ENCODE data around the gene AANAT. TPM values are rescaled to one million over a fixed set of nuclear protein-coding genes. Genes with fewer than 3 reads are reported as not detected.

The AANAT gene
- total RNA-seq, 4 donors from 2014 or later, result not detected

- intact Hi-C loops (cut with DNase I; ENCODE audit: low total_unique reads) (no loop called here), in situ Hi-C loops (cut with MboI; ENCODE audit: low pct_ligation_motif_present in 1 of 4, low pct_unique_long_range_greater_than_20kb in 1 of 4, low sequenced_read_pairs in 3 of 4) (no loop called here)
- H3K27ac ChIP-seq, result no peak overlapping the region
- 89 to 91% methylated on average over 5 to 8 of the region's 8 CpGs for WGBS, 2 donors (ENCODE audit: low coverage in 1 of 2)
- no peak for DNase-seq
- no peaks in the 10 kb centered on the region for H3K9me3 ChIP-seq
- no peaks in the 10 kb centered on the region for H3K36me3 ChIP-seq
- TF ChIP-seq CTCF (IDR thresholded peaks at IDR 0.05) (no peak), EP300 (IDR thresholded peaks at IDR 0.05; ENCODE audit: low read depth) (no peak), POLR2AphosphoS5 (IDR thresholded peaks at IDR 0.05) (no peak), POLR2A (IDR thresholded peaks at IDR 0.05) (no peak)
- peaks cover 0 to 11% (median 3%) of the 10 kb centered on the region in 4 donors for H3K4me1 ChIP-seq
- H3K4me3 ChIP-seq, result no peak overlapping the region
- H3K27me3 ChIP-seq, result no peaks in the 10 kb centered on the region
These were observed 24.8 kb upstream of the AANAT start for GRCh38 chr17:76442341-76443338.

- Histone ChIP-seq H3K36me3 (no peaks in the 10 kb centered on the region), H3K27ac (no peak overlapping the region), H3K4me1 (peaks cover 0 to 11% (median 3%) of the 10 kb centered on the region in 4 donors), H3K9me3 (no peaks in the 10 kb centered on the region), H3K4me3 (no peak overlapping the region), H3K27me3 (no peaks in the 10 kb centered on the region)
- no peak for DNase-seq
- intact Hi-C loops (cut with DNase I; ENCODE audit: low total_unique reads), result no loop called here
- no peak for TF ChIP-seq POLR2A (IDR thresholded peaks at IDR 0.05)
- in situ Hi-C loops (cut with MboI; ENCODE audit: low pct_ligation_motif_present in 1 of 4, low pct_unique_long_range_greater_than_20kb in 1 of 4, low sequenced_read_pairs in 3 of 4), result no loop called here
- 76% methylated on average over 9 of the region's 9 CpGs; no CpG with 5 or more reads in 1 of the 2 donors for WGBS, 2 donors (ENCODE audit: low coverage in 1 of 2)
These were observed 22.7 kb upstream of the AANAT start for GRCh38 chr17:76444518-76445311.

GRCh38 chr17:76445697-76446448 lies 21.5 kb upstream of the AANAT start:
- intact Hi-C loops (cut with DNase I; ENCODE audit: low total_unique reads), result no loop called here
- TF ChIP-seq CTCF (IDR thresholded peaks at IDR 0.05) (no peak), EP300 (IDR thresholded peaks at IDR 0.05; ENCODE audit: low read depth) (no peak), POLR2A (IDR thresholded peaks at IDR 0.05) (no peak), POLR2AphosphoS5 (IDR thresholded peaks at IDR 0.05) (no peak)
- in situ Hi-C loops (cut with MboI; ENCODE audit: low pct_ligation_motif_present in 1 of 4, low pct_unique_long_range_greater_than_20kb in 1 of 4, low sequenced_read_pairs in 3 of 4), result no loop called here
- Histone ChIP-seq H3K36me3 (no peaks in the 10 kb centered on the region), H3K9me3 (no peaks in the 10 kb centered on the region), H3K27ac (no peak overlapping the region), H3K4me3 (no peak overlapping the region), H3K27me3 (no peaks in the 10 kb centered on the region), H3K4me1 (peaks cover 0 to 12% (median 3%) of the 10 kb centered on the region in 4 donors)
- 70 to 88% methylated on average over 5 to 10 of the region's 10 CpGs for WGBS, 2 donors (ENCODE audit: low coverage in 1 of 2)
- no peak for DNase-seq

- Histone ChIP-seq H3K27ac (no peak overlapping the region), H3K9me3 (no peaks in the 10 kb centered on the region), H3K36me3 (no peaks in the 10 kb centered on the region), H3K4me1 (peaks cover 0 to 20% (median 5%) of the 10 kb centered on the region in 4 donors), H3K27me3 (no peaks in the 10 kb centered on the region), H3K4me3 (no peak overlapping the region)
- no peak for DNase-seq
- intact Hi-C loops (cut with DNase I; ENCODE audit: low total_unique reads), result no loop called here
- TF ChIP-seq POLR2A (IDR thresholded peaks at IDR 0.05) (no peak), EP300 (IDR thresholded peaks at IDR 0.05; ENCODE audit: low read depth) (no peak), CTCF (IDR thresholded peaks at IDR 0.05) (no peak), POLR2AphosphoS5 (IDR thresholded peaks at IDR 0.05) (no peak)
- WGBS, 2 donors (ENCODE audit: low coverage in 1 of 2), result 71% methylated on average over 6 to 9 of the region's 9 CpGs
- in situ Hi-C loops (cut with MboI; ENCODE audit: low pct_ligation_motif_present in 1 of 4, low pct_unique_long_range_greater_than_20kb in 1 of 4, low sequenced_read_pairs in 3 of 4), result no loop called here
These were observed 20.8 kb upstream of the AANAT start for GRCh38 chr17:76446449-76447231.

All from transverse colon (tissue), 4 donors.